UCSD-AML1 (cell line): ENCODE results near the gene FGFR4.

Experiments used
- DNase-seq: peaks from one replicate; lab custom pipeline; 2025; ENCODE audit not compliant: unreplicated experiment; lab: John Stamatoyannopoulos, UW

FGFR4 gene

DNA sequence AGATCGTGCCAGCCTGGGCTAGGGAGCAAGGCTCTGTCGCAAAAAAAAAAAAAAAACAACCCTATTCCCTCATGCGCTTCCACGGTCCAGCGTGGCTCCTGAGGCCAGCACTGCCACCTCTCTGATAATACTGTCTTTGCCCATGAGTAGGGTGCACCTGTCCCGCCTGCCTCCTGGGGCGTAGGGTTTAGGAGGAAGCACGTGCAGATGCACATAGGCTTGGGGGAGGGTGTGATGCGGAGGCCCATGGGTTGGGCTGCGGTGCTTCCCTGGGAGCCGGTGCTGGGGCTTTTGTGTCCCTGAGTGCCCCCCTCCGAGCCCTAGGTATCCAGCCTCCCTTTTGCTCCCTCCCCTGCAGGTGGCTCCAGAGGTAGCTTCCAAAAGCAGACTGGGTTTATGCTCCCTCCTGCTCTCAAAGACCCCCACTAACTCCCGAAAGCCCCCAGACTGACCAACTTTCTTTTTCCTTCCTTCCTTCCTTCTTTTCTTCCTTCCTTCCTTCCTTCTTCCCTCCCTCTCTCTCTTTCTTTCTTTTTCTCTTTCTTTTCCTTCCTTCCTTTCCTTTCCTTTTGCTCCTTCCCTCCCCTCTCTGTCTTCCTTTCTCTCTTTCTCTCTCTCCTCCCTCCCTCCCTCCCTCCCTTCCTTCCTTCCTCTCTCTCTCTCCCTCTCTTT lies 12.8 kb downstream of the FGFR4 start:
- DNase-seq, result no peak

DNA sequence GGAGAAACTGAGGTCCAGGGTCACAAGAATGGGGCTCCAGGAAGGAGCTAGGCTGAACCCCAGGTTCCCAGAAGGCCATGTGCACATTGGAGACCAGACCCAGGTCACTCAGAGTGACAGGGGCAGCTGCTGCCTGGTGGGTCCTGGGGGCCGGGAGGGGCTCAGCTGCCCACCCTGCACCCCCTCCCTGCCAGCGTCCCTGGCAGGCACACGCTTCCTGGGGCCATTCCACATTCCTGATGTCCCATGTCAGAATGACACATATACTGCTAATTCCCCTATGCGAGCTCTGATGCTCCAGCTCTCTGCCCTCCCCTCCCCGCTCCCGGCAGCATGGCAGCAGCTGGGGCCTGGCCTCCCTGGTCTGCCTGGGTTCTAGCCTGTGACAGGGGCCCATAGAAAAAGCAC lies 14.0 kb downstream of the FGFR4 start:
- no peak for DNase-seq

DNA sequence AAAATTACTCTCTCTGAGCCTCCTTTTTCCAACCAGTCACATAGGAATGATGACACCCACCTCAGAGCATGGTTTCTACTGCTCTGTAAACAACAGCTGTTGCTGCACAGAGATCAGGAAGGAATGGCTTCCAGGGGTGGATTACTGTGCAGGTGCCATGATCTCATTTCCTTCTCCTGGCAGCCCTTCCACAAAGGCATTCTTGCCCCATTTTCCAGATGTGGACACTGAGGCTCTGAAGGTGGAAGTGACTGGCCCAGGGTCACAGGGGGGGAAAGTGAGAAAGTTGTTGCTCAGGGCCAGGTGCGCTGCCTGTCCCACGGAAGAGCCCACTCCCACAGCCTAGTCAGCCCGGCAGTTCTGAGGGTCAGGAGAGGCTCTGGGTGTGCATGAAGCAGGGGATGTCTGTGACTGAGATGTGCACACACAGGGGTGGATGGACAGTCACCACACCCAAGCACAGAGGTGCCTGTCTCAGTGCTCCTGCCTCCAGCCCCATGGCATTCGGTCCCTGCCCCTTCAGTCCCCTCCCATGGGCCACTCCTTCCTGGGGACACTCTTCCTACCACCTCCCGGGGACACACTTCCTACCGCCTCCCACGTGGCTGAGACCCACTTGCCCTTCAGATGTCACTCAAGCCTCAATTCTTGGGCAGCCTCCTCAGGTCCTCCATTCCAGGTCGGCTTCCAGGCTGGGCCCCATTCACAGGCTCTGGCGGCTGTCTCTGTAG lies 17.0 kb downstream of the FGFR4 start:
- DNase-seq, result no peak

DNA sequence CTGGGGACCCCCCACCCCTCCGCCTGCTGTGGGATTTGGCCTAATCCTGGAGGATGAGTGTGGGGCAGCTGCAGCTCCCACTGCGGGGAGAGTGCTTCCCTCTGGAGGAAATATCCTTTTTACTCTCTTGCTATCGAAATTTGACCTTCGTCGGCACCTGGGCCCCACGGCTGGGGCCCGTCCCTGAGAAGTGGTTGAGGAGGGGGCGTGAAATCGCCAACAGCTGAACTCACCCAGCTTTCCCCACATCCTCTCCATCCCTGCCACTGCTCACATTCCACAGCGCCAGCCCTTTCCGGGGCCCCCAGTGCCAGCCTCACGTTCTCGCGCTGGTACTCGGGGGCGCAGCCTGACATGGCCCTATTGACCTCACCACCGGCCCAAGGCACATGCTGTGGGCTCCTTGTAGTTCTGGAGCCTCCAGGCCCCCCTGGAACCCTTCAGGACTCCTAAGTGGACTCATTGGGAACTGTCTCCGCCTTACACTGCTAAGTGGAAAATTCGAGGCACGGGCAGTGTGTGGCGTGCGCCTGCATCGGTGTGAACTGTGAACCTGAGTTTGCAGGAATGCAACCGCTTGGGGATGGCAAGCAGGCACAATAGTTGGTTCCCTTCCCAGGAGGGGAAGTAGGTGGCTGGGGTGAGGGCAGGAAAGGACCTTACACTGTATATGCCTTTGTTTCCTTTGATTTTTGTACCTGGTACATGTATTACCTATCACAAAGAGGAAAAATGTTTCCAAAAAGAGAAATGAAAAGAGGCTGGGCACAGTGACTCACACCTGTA lies 19.2 kb downstream of the FGFR4 start:
- DNase-seq, result no peak

DNA sequence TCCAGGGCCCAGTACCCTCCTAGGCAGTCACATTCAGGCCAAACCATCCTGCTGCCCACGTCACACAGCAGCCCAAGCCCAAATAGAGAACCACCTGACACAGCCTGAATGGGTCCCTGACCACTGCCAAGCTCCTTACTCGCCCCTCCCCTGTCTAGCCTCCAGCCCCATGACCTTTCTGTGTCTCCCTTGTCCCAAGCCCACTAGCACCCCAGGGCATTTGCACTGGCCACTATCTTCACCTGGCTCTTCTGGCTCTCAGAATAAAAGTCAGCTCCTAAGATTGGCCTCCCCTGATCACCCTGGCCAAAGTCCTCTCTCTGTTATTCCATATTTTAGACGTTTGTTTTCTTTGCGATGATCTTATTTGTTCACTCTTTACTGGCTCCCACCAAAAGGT lies 20.4 kb downstream of the FGFR4 start:
- no peak for DNase-seq

DNA sequence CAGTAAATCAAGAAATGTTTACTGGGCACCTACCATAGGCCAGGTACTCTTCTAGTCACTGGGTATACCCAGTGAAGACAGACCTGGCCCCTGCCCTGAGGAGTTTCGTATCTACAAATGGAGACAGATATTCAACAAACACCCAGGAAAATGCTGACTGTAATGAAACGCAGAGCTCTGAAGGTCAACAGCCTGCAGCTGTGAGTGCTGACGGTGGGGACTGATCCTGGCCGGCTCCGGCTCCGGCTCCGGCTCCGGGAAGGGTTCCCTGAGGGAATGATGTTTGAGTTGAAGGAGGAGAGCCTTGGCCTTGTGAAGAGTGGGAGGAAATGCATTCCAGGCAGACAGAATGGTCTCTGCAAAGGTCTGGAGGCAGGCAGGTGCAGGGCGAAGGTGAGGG lies 23.1 kb downstream of the FGFR4 start:
- no peak for DNase-seq

DNA sequence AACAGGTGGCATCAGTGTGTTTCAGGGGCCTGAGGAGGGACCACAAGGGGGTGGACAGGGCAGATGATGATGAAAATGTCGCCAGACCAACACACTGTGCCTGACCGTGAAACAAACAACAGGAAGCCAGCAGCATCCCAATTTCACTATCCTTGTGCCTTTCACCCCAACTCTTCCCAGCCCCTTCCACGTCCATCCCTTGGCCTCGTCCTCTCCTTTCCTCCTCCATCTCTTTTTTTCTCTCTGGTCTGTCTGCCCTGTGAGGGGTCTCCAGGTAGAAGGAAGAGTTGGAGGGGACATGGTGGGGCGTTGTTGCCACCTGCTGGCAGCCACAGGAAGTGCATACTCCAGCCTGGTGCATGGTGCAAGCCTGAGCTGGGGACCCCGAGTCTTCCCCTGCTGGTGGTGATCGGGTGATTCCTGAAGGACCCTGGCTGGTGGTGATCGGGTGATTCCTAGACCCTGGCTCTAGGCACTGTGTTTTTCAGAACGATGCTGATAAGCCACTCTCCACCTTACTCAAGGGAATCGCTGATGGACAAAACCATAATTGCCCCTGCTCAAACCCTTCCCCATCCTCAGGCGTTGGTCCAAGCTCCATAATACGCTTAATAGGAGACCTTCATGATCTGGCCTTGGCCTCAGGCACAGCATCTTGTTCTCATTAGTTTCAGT lies 25.1 kb downstream of the FGFR4 start:
- DNase-seq, result peak; percentile 60

DNA sequence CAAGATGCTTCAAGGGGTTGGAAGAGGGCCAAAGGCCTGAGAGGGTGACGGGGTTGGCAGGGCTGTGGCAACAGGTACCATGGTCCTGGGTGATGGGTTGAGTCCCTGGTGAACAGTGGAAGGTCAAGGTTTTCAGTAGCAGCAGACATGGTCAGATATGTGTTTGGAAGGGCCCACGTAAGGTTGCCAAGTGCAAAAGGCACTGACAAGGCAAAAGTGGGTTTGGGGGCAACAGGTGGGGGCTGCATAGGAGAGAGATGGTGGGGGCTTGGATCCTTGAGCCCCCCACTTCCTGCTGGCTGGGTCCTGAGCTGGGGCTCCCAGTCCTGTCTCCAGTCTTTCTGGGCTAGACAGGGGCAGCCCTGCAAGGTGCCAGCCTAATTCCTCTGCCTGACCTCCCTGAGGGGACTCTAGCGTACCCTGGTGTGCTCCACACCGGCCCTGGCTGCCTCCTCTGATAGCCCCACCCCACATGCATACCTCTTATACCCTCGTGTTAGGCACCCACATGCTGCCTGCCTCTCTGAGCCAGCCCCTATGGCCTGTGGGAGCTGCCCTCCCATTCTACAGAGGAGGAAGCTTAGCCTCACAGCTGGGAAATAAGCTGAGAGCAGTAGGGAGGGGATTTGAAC lies 26.0 kb downstream of the FGFR4 start:
- no peak for DNase-seq

DNA sequence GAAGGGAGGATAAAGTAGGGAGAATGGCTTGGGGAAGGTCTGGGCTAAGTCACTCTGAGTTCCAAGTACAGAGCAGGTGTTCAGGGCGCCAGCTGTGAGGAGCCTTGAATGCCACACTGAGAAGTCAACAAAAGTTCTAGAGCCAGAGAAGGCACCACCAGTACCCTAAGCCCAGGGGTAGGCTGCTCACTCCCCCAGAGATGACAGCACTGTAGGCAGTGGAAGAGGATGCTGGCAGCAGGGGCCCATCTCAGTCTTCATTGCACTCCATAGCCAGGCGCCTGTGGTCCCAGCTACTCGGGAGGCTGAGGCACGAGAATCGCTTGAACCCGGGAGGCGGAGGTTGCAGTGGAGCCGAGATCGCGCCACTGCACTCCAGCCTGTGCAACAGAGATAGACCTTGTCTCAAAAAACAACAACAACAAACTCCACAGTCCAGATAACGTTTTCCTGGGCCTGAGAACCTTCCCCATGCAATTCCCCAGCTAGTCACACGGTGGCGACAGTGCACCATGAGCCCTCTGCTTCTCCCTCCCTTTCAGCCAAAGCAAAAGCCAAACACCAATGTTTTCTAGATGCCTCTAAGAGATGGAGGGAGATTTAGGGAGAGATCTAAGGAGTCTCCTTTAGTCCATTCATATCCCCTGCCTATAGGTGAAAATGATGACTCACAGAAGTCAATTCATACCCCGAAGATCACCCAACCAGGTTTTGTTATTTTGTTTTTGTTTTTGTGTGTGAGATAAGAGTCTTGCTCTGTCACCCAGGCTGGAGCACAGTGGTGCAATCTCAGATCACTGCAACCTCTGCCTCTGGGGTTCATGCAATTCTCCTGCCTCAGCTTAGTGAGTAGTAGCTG lies 27.1 kb downstream of the FGFR4 start:
- DNase-seq, result peak; percentile 78

DNA sequence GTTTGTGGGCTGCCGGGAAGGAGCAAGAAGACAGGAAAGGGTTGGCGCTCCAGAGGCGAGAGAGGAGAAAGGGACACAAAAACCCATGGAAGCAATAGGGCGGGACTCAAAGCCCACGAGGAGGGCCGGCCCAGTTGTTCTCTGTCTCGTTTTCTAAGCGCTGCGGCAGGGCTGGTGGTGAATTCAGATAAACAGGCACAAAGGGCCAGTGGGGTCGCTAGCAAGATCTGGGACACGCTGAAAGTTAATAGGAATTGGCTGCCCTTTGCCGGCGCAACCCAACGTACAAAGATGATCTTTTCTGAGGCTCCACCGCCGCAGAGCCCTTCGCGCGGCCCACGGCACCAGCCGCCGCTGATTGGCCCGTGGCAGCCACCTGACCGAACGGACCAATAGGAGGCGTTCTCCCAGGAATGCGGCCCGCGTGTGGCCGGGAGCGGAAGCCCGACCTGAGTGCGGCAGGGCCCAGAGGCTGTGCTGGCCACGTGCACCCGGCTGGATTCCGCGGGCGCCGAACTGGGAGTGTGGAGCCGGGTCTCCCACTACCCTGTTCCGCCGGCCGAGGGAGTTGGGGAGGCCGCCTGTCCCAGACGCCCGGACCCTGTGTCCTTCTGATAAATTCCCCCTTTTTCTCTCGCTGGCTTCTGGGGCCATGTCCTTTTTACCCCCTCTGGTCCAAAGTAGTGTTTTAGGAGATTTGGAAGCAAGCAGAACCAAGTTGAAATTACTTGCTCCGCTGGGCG lies 30.1 kb downstream of the FGFR4 start:
- no peak for DNase-seq

DNA sequence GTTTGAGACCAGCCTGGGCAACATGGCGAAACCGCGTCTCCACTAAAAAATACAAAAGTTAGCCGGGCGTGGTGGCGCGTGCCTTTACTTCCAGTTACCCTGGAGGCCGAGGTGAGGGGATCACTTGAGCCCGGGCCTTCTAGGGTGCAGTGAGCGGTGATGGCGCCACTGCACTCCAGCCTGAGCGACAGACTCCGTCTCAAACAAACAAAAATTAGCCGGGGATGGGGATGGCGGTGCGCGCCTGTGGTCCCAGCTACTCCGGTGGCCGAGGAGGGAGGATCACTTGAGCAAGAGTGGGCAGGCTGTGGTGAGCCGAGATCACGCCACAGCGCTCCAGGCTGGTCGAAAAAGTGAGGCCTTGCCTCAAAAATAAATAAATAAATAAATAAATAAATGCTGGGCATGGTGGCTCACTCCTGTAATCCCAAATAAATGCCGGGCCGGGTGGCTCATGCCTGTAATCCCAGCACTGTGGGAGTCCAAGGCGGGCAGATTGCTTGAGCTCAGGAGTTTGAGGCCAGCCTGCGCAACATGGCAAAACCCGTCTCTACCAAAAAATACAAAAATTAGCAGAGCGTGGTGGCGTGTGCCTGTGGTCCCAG lies 30.8 kb downstream of the FGFR4 start:
- DNase-seq, result no peak

DNA sequence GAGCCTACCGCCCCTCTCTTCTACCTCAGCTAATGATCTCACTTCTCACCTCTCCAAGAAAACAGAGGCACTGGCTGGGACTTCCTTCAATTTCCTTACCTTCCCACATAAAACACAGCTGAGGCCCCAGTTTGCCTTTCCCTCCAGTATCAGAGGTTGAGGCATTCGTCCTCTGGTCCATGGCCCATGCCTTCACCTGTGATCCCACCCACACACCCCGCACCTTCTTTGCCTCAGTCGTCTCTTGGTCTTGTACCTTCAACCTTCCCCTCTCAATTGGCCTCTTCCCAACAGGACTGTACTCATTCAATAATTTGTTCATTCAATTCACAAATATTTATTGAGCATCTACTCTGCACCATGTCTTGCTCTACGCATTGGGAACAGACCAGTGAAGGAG lies 35.9 kb downstream of the FGFR4 start:
- no peak for DNase-seq

DNA sequence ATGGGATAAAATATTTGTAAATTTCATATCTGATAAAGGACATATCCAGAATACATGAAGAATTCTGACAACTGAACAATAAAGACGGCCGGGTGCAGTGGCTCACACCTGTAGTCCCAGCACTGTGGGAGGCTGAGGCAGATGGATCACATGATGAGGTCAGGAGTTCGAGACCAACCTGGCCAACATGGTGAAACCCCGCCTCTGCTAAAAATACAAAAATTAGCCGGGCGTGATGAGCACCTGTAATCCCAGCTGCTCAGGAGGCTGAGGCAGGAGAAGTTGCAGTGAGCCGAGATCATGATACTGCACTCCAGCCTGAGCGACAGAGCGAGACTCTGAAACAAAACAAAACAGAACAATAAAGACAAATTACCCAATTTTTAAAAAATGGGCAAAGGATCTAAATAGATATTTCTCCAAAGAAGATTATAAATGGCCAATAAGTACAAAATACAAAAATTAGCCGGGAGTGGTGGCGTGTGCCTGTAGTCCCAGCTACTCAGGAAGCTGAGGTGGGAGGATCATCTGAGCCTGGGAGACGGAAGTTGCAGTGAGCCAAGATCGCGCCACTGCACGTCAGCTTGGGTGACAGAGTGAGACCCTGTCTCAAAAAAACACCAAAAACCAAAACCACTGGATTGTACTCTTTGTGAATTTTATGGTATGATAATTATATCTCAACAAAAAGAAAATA lies 37.2 kb downstream of the FGFR4 start:
- no peak for DNase-seq

DNA sequence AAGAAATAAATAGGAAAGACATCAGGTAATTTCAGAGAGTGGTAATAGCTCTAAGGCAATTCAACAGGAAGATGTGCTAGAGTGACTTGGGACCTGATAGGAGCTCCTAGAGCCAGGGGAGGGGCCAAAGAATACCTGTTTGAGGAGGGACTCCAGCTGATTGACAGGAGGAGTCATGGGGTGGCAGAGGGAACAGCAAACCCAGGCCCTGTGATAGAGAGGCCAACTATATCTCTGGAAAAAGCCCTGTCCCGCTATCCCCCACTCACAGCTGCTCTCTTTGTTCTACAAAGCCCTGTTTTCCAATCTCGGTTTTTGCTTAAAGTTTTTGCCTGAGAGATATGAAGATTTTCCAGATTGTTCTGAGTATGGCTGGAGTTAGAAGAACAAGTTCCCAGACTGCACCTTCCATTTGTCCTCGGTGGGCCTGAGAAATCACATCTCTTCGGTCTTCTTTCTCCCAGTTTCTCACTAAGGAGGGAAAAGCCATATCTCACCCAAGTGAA lies 37.8 kb downstream of the FGFR4 start:
- DNase-seq, result no peak

DNA sequence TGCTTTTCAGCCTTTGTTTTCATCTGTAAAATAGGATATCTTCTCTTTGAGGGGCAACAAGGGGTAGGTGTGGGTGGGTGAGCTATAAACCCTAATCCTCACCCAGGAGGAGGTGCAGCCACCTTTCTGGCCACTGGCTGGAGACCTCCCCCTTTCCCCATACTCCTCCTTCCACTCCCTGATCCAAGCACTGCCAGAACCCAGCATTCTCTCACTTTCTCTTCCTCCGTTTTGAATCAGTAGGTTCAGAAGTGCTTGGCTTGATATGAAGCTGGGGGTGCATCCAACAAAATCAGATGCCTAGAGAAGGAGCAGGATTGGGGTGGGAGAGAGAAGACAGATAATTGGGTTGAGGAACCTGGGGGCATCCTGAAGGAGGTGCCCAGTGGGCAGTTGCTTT lies 40.1 kb downstream of the FGFR4 start:
- no peak for DNase-seq

DNA sequence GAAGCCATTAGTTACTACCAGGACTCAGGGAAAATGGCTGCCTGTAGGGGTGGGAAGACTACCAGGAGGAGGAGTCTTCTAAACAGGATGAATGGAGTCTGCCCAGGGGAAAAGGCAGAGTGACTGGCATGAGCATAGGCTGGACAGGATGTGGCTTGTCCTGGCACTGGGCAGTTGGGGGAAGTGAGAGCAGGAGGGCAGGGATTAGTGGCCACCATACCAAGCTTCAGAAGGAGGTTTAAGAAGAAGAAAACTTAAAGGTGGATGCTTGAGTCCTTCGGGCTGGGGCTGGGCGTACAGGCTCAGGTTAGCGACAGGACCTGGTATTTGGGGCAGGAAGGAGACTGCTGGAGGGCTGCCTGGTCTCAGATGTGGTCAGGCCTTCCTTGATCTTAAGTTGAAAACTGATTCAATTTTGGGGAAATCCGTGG lies 41.9 kb downstream of the FGFR4 start:
- peak; percentile 30 for DNase-seq

DNA sequence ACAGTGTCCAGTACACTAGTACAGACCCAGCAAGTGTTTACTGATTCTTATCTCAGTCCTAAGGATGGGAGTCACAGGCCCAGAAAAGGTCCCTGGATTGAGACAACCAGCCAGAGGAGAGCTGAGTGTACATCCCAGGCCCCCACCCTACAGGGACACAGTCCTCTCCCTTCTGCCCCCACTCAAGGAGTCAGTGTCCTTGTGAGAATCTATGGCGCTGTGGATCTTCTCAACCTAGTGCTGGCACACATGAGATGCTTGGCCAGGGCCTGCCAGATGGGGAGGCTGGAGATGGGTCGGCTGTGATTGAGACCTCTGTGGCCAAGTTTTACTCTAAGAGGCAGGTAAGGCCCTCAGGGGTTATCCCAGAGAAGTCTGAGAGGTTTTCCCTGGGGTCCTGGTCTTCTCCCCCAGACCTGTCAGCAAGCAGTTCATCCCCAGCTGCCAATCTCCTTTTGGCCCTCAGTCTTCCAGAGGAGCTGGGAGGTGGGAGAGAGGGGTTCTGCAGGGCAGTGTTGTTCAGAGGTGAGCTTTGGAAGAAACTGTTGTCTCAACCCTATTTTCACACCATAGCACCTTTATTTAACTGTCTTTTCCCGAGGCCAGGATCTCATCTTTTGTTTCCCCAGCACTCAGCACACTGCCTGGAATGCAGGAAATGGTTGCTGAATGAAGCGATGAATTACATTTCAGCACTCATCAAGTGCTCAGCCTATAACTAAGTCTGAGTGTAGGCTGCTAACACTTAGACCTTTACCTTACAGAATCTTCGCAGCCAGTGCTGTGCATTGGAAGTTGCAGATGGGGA lies 43.7 kb downstream of the FGFR4 start:
- DNase-seq, result no peak

DNA sequence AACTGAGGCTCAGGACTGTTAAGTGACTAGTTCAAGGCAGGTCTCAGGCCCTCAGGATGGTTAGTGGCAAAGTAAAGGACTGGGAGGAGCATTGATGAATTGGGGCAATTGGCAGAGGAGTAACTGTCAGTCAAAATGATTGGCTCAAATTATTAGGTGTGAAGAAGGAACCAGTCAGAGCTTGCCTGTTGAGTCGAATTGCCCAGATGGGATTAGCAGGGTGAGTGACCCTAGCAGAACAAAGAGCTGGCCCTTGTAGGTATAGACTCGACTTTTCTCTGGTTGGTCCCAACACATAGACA lies 44.3 kb downstream of the FGFR4 start:
- DNase-seq, result no peak
